Measurements from ENCODE around the gene HYCC2. TPM values are rescaled to one million over a fixed set of nuclear protein-coding genes. Genes with fewer than 3 reads are reported as not detected.

HYCC2 gene
- total and polyA plus RNA-seq, 2 of the 8 experiments (the other 6 are each of a cell fraction or from before 2014, with no cell fraction given), result 0.86 to 8.0 TPM

GRCh38 chr2:201108341-201108740 lies 36.9 kb upstream of the HYCC2 start:
- Histone ChIP-seq H2BK5ac (ENCODE audit: low read depth, low read length) (no peak overlapping the region), H3K27me3 (replicated peaks in 1 of 4; ENCODE audit: control insufficient read depth in 3 of 4, extremely low read depth in 1 of 4, insufficient read depth in 3 of 4, low read length in 3 of 4) (no peaks in the 10 kb centered on the region), H4K20me1 (replicated peaks in 1 of 2; ENCODE audit: control insufficient read depth in 1 of 2, insufficient read depth in 2 of 2, low read length in 2 of 2) (no peaks in the 10 kb centered on the region), H3K18ac (ENCODE audit: extremely low read depth, low read length) (no peak overlapping the region), H3K4ac (replicated peaks; ENCODE audit: insufficient read length, low read depth, low read length) (no peak overlapping the region), H3K27ac (ENCODE audit: low read depth, low read length) (no peak overlapping the region), H3K23ac (ENCODE audit: insufficient read length) (no peak overlapping the region), H3K9me3 (ENCODE audit: insufficient read depth in 2 of 2, low read depth in 1 of 2, low read length in 1 of 2) (no peaks in the 10 kb centered on the region), H3K4me2 (ENCODE audit: insufficient read depth in 1 of 2, low read depth in 2 of 2, low read length in 2 of 2) (no peak overlapping the region), H2AFZ (ENCODE audit: low read length) (no peak overlapping the region), H3K36me3 (ENCODE audit: control insufficient read depth in 2 of 4, insufficient read depth in 4 of 4, low read length in 3 of 4) (no peaks in the 10 kb centered on the region), H3K79me1 (ENCODE audit: low read depth, low read length) (no peaks in the 10 kb centered on the region), H3K56ac (replicated peaks; ENCODE audit: insufficient read length, low read depth, low read length) (no peak overlapping the region), H4K91ac (replicated peaks; ENCODE audit: insufficient read length, low read length) (no peak overlapping the region), H2BK12ac (ENCODE audit: low read depth, low read length) (no peak overlapping the region), H3K23me2 (ENCODE audit: low read depth, low read length) (peaks cover 2% of the 10 kb centered on the region; the same call in 1 of the 2 replicates), H2BK120ac (replicated peaks; ENCODE audit: low read depth, low read length) (no peak overlapping the region), H3K4me3 (ENCODE audit: extremely low read depth in 1 of 4, insufficient read depth in 2 of 4, low read depth in 3 of 4, low read length in 4 of 4) (no peak overlapping the region), H3K9ac (replicated peaks in 1 of 4; ENCODE audit: extremely low read depth in 1 of 4, low read depth in 3 of 4, low read length in 3 of 4) (no peak overlapping the region), H2BK20ac (ENCODE audit: low read length) (no peak overlapping the region), H3K4me1 (replicated peaks in 1 of 4; ENCODE audit: control insufficient read depth in 3 of 4, insufficient read depth in 4 of 4, low read length in 3 of 4) (no peaks in the 10 kb centered on the region), H2BK15ac (ENCODE audit: low read length) (no peak overlapping the region), H2AK5ac (ENCODE audit: low read depth, low read length) (no peak overlapping the region), H4K5ac (ENCODE audit: insufficient read length, low read depth, low read length) (no peak overlapping the region), H4K8ac (ENCODE audit: extremely low read depth, insufficient read depth, low read length) (no peak overlapping the region), H3K14ac (ENCODE audit: insufficient read length) (no peak overlapping the region), H3K79me2 (ENCODE audit: control insufficient read depth in 1 of 2, insufficient read depth in 2 of 2, low read length in 2 of 2) (no peaks in the 10 kb centered on the region)
- no peak for TF ChIP-seq RNF2 (IDR thresholded peaks at IDR 0.05; ENCODE audit: borderline replicate concordance, low read depth, low read length, missing control alignments, poor library complexity, severe bottlenecking)
- no peak for TF ChIP-seq CBX5 (IDR thresholded peaks at IDR 0.05; ENCODE audit: low read depth, low read length)
- TF ChIP-seq KDM5A (IDR thresholded peaks at IDR 0.05; ENCODE audit: low read length), result no peak
- TF ChIP-seq EZH2 (IDR thresholded peaks at IDR 0.05; ENCODE audit: low read depth, low read length, severe bottlenecking), result no peak
- no peak for TF ChIP-seq CHD2 (IDR thresholded peaks at IDR 0.05; ENCODE audit: low read length)
- TF ChIP-seq MAX (IDR thresholded peaks at IDR 0.05), result no peak
- no peak for TF ChIP-seq SIN3A (conservative IDR thresholded peaks at IDR 0.05 in 1 of 2, IDR thresholded peaks at IDR 0.05 in 1 of 2; ENCODE audit: low read depth in 1 of 2, low read length in 2 of 2)
- TF ChIP-seq CEBPB (IDR thresholded peaks at IDR 0.05; ENCODE audit: low read depth, low read length), result no peak
- no peak for TF ChIP-seq JUN (IDR thresholded peaks at IDR 0.05; ENCODE audit: low read depth, low read length)
- no peak for TF ChIP-seq ASH2L (IDR thresholded peaks at IDR 0.05; ENCODE audit: low read length)
- TF ChIP-seq RFX5 (IDR thresholded peaks at IDR 0.05; ENCODE audit: borderline replicate concordance, low read depth, low read length), result no peak
- no peak for TF ChIP-seq POLR2AphosphoS5 (IDR thresholded peaks at IDR 0.05; ENCODE audit: low read depth, low read length)
- TF ChIP-seq HDAC6 (IDR thresholded peaks at IDR 0.05; ENCODE audit: low read depth, low read length), result no peak
- TF ChIP-seq TBP (IDR thresholded peaks at IDR 0.05; ENCODE audit: low read depth, low read length), result no peak
- ChIA-PET CTCF (ENCODE audit: partially characterized antibody) (interaction anchor here (0.6 to 3.6 kb wide), 5 partner anchors 8 to 49 kb away, joined by 3 to 10 read pairs (median 4); no protein-coding TSS in a partner anchor), POLR2A (ENCODE audit: partially characterized antibody) (interaction anchor here (1.0 kb wide), 1 partner anchor 10 kb away, joined by 3 read pairs; no protein-coding TSS in a partner anchor)
- no peak for FAIRE-seq
- no peak for DNase-seq (ENCODE audit: low read depth in 1 of 2, low spot score in 2 of 2)
- 95% methylated on average over 2 of the region's 2 CpGs; no CpG with 5 or more reads in 1 of the 2 experiments for WGBS, 2 experiments (ENCODE audit: extremely low coverage in 1 of 2, insufficient coverage in 1 of 2, insufficient read length in 1 of 2, insufficient replicate concordance in 2 of 2, low coverage in 1 of 2, low lambda C conversion rate in 2 of 2, missing lambda C conversion rate in 1 of 2)

Data from H1 (cell line).